ENCODE measurements around the gene PRR7.

PRR7 gene

GRCh38 chr5:177468685-177469628, 22.3 kb downstream of the PRR7 start:
- TF ChIP-seq USF1 (IDR thresholded peaks at IDR 0.05) = peak; percentile 68
- TF ChIP-seq NFIC (IDR thresholded peaks at IDR 0.05) = no peak

DNA sequence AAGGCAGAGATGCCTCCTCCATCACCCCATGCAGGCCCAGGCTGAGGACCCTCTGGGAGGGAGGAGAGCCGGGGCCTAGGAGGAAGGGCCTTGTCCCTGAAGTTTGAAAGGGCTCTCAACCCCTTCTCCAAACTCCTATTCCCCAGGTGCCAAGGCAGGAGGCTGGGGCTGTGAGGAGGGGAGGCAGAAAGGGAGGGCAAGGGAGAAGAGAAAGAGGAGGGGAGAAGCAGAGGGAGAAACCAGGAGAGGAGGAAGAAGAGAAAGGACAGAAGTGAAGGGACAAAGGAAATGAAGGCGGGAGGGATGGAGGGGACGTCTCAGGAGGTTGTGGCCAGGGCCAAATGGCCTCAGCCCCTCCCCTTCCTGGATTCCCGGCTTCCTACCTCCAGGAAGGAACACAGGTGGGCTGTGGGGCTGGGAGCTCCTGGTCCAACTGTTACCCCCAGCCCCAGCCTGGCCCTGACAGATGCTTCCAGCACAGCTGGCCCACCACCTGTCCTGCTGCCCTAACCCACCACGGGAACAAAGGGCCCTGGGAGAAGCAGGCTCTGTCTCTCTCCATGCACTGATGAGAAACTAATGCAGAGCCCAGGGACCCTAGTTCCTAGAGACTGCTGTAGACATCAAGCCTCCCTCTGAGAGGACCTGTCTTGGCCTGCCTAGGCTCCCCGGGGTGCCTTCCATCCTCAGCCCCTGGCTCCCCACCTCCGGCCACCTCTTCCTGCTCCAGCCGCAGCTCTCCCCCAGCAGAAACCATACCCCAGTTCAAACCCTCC, 23.3 kb downstream of the PRR7 start:
- no peak for TF ChIP-seq TCF12 (IDR thresholded peaks at IDR 0.05; ENCODE audit: low read depth)
- no peak for TF ChIP-seq TAF1 (IDR thresholded peaks at IDR 0.05; ENCODE audit: low read depth)
- no peak for TF ChIP-seq CEBPB (IDR thresholded peaks at IDR 0.05)
- TF ChIP-seq REST (IDR thresholded peaks at IDR 0.05; ENCODE audit: low read depth) = no peak
- no peak for TF ChIP-seq YY1 (IDR thresholded peaks at IDR 0.05; ENCODE audit: low read depth)
- TF ChIP-seq NFIC (IDR thresholded peaks at IDR 0.05) = no peak
- TF ChIP-seq FOXM1 (IDR thresholded peaks at IDR 0.05; ENCODE audit: borderline replicate concordance, low read depth) = no peak
- no peak for TF ChIP-seq EP300 (IDR thresholded peaks at IDR 0.05; ENCODE audit: borderline replicate concordance)
- TF ChIP-seq ZBTB7A (IDR thresholded peaks at IDR 0.05; ENCODE audit: low read depth) = no peak
- TF ChIP-seq MAX (IDR thresholded peaks at IDR 0.05) = no peak
- no peak for TF ChIP-seq USF1 (IDR thresholded peaks at IDR 0.05)
- TF ChIP-seq RAD21 (IDR thresholded peaks at IDR 0.05; ENCODE audit: low read depth) = no peak
- TF ChIP-seq TEAD4 (IDR thresholded peaks at IDR 0.05) = no peak
- TF ChIP-seq EGR1 (IDR thresholded peaks at IDR 0.05) = no peak
- TF ChIP-seq CREB1 (IDR thresholded peaks at IDR 0.05; ENCODE audit: low read depth) = no peak

GRCh38 chr5:177470759-177471536, 24.3 kb downstream of the PRR7 start:
- TF ChIP-seq MAX (IDR thresholded peaks at IDR 0.05) (no peak), FOXM1 (IDR thresholded peaks at IDR 0.05; ENCODE audit: borderline replicate concordance, low read depth) (no peak), EP300 (IDR thresholded peaks at IDR 0.05; ENCODE audit: borderline replicate concordance) (no peak), CREB1 (IDR thresholded peaks at IDR 0.05; ENCODE audit: low read depth) (no peak), TEAD4 (IDR thresholded peaks at IDR 0.05) (no peak), YY1 (IDR thresholded peaks at IDR 0.05; ENCODE audit: low read depth) (no peak), TAF1 (IDR thresholded peaks at IDR 0.05; ENCODE audit: low read depth) (no peak), USF1 (IDR thresholded peaks at IDR 0.05) (no peak), CEBPB (IDR thresholded peaks at IDR 0.05) (no peak)

- TF ChIP-seq TAF1 (IDR thresholded peaks at IDR 0.05; ENCODE audit: low read depth) (no peak), MAX (IDR thresholded peaks at IDR 0.05) (no peak), EGR1 (IDR thresholded peaks at IDR 0.05) (no peak), CREB1 (IDR thresholded peaks at IDR 0.05; ENCODE audit: low read depth) (no peak), USF1 (IDR thresholded peaks at IDR 0.05) (no peak), TCF12 (IDR thresholded peaks at IDR 0.05; ENCODE audit: low read depth) (no peak)
These were observed 25.2 kb downstream of the PRR7 start for GRCh38 chr5:177471610-177472356.

Measured in Ishikawa (cell line).